MCF 10A (cell line): ENCODE measurements around the gene RAC2. TPM values are rescaled to one million over a fixed set of nuclear protein-coding genes. Genes with fewer than 3 reads are reported as not detected.
A peak's percentile ranks its signal among the peaks of the same experiment; 100 is the strongest.

ENCODE experiments used
- BruUV-seq: library from RNA; stranded (reverse); fragments of 400-500 nt; replicated peaks from 2 replicates; lab custom pipeline; 2021; lab: Mats Ljungman, UMichigan
- CTCF ChIA-PET: fragments of 300-600 bp; sonication (Branson Sonifier 250); formaldehyde crosslinking; extraction: SDS; loops from one replicate; lab custom pipeline; 2021; ENCODE audit warnings: antibody characterized with exemption, inconsistent platforms; lab: Yijun Ruan, JAX
- POLR2A ChIA-PET: fragments of 300-600, 350-650 bp; sonication (Branson Sonifier 250); formaldehyde crosslinking; extraction: SDS; loops from one replicate; lab custom pipeline; 2020; ENCODE audit warnings: antibody characterized with exemption, inconsistent platforms; lab: Yijun Ruan, JAX
- DNase-seq: peaks from one replicate; pipeline ENCODE4 v3.0.0-alpha.2; 2018; ENCODE audit not compliant: unreplicated experiment
- H3K27ac Mint-ChIP-seq: one replicate; pipeline ENCODE4 v1.8.0; 2022; ENCODE audit warnings: mild to moderate bottlenecking, low read depth, mixed read lengths; ENCODE audit not compliant: unreplicated experiment
- H3K27me3 Mint-ChIP-seq: one replicate; pipeline ENCODE4 v1.8.0; 2022; ENCODE audit warnings: mixed read lengths; ENCODE audit not compliant: insufficient read depth, unreplicated experiment
- H3K36me3 Mint-ChIP-seq: one replicate; pipeline ENCODE4 v1.8.0; 2022; ENCODE audit warnings: mild to moderate bottlenecking, moderate library complexity, mixed read lengths; ENCODE audit not compliant: insufficient read depth, unreplicated experiment
- H3K4me1 Mint-ChIP-seq: one replicate; pipeline ENCODE4 v1.8.0; 2022; ENCODE audit warnings: mixed read lengths; ENCODE audit not compliant: insufficient read depth, unreplicated experiment
- H3K4me3 Mint-ChIP-seq: one replicate; pipeline ENCODE4 v1.8.0; 2022; ENCODE audit warnings: mild to moderate bottlenecking, moderate library complexity, mixed read lengths; ENCODE audit not compliant: unreplicated experiment
- H3K9me3 Mint-ChIP-seq: one replicate; pipeline ENCODE4 v1.8.0; 2022; ENCODE audit warnings: mixed read lengths; ENCODE audit not compliant: unreplicated experiment
- intact Hi-C: fragments of 100-400 bp; cut with micrococcal nuclease; formaldehyde crosslinking; loops from 2 replicates; pipeline ENCODE4 v1.14.1; 2022
- total RNA-seq: library from RNA; stranded (reverse); gene quantifications from 2 replicates; pipeline ENCODE4 v1.2.3, GENCODE V29; 2022
- TF ChIP-seq, protein P1 (sequence below): fragments of 200-600 bp; IDR thresholded peaks from one replicate; pipeline ENCODE4 v1.8.0; 2022; ENCODE audit warnings: antibody characterized with exemption, mild to moderate bottlenecking; ENCODE audit not compliant: unreplicated experiment

The RAC2 gene
- total RNA-seq, 1 experiment from 2014 or later, result 42.4 TPM

DNA sequence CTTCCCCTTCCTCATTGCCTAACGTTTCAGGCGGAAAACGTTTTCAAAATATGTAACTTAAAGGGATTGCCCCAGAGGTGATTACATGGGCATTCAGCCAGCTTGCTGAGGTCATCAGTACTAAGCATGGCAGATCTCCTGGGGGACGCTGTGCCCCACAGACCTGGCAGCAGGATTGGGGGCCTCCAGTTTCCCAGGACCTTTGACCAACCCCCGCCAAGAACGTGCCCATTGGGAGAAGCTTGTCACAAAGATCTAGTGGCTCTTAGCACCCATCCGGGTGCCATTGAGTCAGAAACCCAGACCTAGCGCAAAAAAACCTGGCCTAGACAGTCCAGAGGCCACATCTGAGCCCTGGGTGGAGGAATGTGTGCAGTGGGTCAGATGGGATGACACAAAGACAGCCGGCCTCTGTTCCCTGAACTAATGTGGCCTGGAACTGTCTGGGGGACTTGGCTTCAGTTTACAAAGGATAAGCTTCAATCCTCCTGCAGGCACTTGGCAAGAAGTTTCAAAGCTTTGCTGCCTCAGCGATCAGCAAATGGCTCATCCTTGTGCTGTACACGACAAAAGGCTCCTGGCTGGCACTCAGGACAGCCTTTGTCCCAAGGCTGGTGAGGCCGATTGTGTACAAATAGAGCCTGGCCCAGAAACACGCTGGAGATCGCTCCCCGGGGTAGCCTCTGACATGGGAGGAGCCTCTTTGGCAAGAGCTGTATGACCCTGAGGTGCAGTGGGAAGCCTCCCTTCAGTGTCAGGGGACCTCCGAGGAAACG lies 65.5 kb downstream of the RAC2 start:
- Mint-ChIP-seq H3K27me3 (no peaks in the 10 kb centered on the region), H3K27ac (no peak overlapping the region), H3K36me3 (peaks cover 3% of the 10 kb centered on the region), H3K9me3 (no peaks in the 10 kb centered on the region), H3K4me1 (peaks cover 50% of the 10 kb centered on the region), H3K4me3 (peak overlapping the region; percentile 5)
- POLR2A ChIA-PET, result interaction anchor here (1.0 to 2.9 kb wide), 6 partner anchors 11 to 38 kb away, joined by 3 to 11 read pairs (median 7); no protein-coding TSS in a partner anchor
- TF ChIP-seq, protein P1, sequence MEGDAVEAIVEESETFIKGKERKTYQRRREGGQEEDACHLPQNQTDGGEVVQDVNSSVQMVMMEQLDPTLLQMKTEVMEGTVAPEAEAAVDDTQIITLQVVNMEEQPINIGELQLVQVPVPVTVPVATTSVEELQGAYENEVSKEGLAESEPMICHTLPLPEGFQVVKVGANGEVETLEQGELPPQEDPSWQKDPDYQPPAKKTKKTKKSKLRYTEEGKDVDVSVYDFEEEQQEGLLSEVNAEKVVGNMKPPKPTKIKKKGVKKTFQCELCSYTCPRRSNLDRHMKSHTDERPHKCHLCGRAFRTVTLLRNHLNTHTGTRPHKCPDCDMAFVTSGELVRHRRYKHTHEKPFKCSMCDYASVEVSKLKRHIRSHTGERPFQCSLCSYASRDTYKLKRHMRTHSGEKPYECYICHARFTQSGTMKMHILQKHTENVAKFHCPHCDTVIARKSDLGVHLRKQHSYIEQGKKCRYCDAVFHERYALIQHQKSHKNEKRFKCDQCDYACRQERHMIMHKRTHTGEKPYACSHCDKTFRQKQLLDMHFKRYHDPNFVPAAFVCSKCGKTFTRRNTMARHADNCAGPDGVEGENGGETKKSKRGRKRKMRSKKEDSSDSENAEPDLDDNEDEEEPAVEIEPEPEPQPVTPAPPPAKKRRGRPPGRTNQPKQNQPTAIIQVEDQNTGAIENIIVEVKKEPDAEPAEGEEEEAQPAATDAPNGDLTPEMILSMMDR, result no peak
- CTCF ChIA-PET, result interaction anchor here (0.6 to 1.8 kb wide), 5 partner anchors 12 to 177 kb away, joined by 3 to 9 read pairs (median 3); no protein-coding TSS in a partner anchor
- BruUV-seq, result no TSS peak
- intact Hi-C loops, result no loop called here
- peak; percentile 76 for DNase-seq

DNA sequence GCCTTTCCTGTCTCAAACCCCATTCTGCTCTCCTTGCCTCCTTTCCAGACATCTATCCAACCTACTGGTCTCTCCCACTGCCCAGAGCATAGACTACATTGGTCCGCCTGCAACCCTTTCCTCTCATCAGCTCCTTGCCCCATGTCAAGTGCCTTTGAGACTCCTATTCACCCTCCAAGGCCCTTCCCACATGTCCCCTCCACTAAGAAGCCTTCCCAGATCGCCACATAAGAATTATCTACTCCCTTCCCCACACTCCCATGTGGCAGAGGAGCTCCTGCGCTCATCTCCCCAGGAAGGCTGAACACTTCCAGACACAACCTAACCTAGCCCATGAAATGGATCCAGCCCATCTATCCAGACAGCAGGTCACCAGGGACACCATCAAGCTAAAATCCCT lies 66.3 kb downstream of the RAC2 start:
- H3K4me3 Mint-ChIP-seq, result peak overlapping the region; percentile 5
- no peak overlapping the region for H3K27ac Mint-ChIP-seq
- intact Hi-C loops, result no loop called here
- no peak for DNase-seq
- CTCF ChIA-PET, result interaction anchor here (0.6 to 1.8 kb wide), 5 partner anchors 12 to 281 kb away, joined by 3 to 9 read pairs (median 3); no protein-coding TSS in a partner anchor
- H3K4me1 Mint-ChIP-seq, result peaks cover 50% of the 10 kb centered on the region
- H3K27me3 Mint-ChIP-seq, result no peaks in the 10 kb centered on the region
- TF ChIP-seq, protein P1, result no peak
- POLR2A ChIA-PET, result interaction anchor here (1.0 to 2.9 kb wide), 4 partner anchors 12 to 39 kb away, joined by 3 to 11 read pairs (median 10); no protein-coding TSS in a partner anchor
- no peaks in the 10 kb centered on the region for H3K9me3 Mint-ChIP-seq
- no peaks in the 10 kb centered on the region for H3K36me3 Mint-ChIP-seq
- no TSS peak for BruUV-seq

DNA sequence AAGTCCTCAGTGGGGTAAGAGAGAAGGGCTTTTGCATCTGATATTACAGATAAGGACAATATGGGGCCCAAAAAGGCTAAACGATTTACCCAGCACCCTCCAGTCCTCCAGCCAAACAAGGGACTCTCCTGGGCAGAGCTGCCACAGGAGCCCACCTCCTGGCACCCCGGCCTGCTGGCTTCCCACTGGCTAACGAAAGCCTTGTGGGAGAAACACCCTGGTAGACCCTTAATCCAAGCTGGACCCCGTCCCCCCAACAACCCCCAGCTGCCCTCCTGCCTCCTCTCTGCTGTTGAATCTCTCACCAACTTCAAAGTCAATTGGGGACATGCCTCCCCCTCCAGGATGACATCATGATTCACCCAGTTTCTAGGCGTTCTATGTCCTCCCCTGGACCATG lies 66.8 kb downstream of the RAC2 start:
- ChIA-PET POLR2A (interaction anchor here (1.8 to 2.9 kb wide), 2 partner anchors 13 to 22 kb away, joined by 9 to 11 read pairs; no protein-coding TSS in a partner anchor), CTCF (interaction anchor here (0.6 to 1.3 kb wide), 4 partner anchors 14 to 305 kb away, joined by 3 read pairs; no protein-coding TSS in a partner anchor)
- no peak overlapping the region for H3K27ac Mint-ChIP-seq
- no peaks in the 10 kb centered on the region for H3K9me3 Mint-ChIP-seq
- H3K4me3 Mint-ChIP-seq, result no peak overlapping the region
- TF ChIP-seq, protein P1, result no peak
- no peaks in the 10 kb centered on the region for H3K36me3 Mint-ChIP-seq
- H3K27me3 Mint-ChIP-seq, result no peaks in the 10 kb centered on the region
- intact Hi-C loops, result no loop called here
- DNase-seq, result no peak
- no TSS peak for BruUV-seq
- H3K4me1 Mint-ChIP-seq, result peaks cover 50% of the 10 kb centered on the region

DNA sequence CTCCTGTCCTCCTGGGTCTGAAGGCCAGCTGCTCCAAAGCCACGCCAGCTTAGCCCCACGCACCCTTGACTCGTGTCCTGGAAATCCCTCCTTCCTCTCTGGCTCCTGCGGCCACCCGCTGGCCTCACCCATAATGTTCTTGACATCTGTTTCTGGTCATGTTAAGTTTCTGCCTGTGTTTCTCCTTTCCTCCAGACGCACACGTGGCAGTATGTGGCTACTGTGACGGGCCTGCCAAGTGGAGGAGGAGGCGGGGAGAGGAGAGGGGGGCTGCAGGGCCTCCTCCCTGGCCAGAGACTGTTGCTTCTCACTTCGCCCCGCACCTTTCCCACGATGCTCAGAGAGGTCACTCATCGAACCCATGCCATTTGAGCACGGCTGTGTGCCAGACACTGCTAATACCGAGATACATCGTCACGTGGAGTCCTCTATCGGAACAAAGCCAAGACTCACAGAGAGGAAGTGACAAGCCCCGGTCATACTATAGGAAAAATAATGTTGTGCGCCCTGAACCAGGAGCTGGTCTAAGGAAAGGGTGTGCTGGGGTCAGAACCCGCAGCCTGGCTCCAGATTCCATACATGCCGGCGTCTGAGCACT lies 67.5 kb downstream of the RAC2 start:
- POLR2A ChIA-PET, result no interaction called here
- Mint-ChIP-seq H3K27ac (peak overlapping the region; percentile 80), H3K9me3 (no peaks in the 10 kb centered on the region), H3K27me3 (peaks cover 2% of the 10 kb centered on the region), H3K4me1 (peaks cover 50% of the 10 kb centered on the region), H3K36me3 (no peaks in the 10 kb centered on the region), H3K4me3 (peak overlapping the region; percentile 61)
- TF ChIP-seq, protein P1, result no peak
- no TSS peak for BruUV-seq
- DNase-seq, result peak; percentile 71
- intact Hi-C loops, result no loop called here
- CTCF ChIA-PET, result interaction anchor here (0.7 to 4.2 kb wide), 6 partner anchors 9 to 305 kb away, joined by 3 to 23 read pairs (median 3); no protein-coding TSS in a partner anchor
